Measurements from ENCODE around the gene MCM3AP.

GRCh38 chr21:46297338-46298271, 12.2 kb upstream of the MCM3AP start:
- TF ChIP-seq CTCF (IDR thresholded peaks at IDR 0.05; ENCODE audit: insufficient read depth, low read length, poor library complexity, severe bottlenecking) (no peak), EZH2phosphoT487 (conservative IDR thresholded peaks at IDR 0.05; ENCODE audit: low read length) (no peak)

Data from SU-DHL-6 (cell line).